NT2/D1 (cell line): Measurements from ENCODE around the gene MPV17L.

ENCODE experiments used
- SUZ12 ChIP-seq: IDR thresholded peaks from 2 replicates; pipeline ENCODE4 v1.6.1; 2011; ENCODE audit not compliant: insufficient read length, insufficient read depth; ENCODE audit errors: extremely low read depth
- YY1 ChIP-seq: IDR thresholded peaks from 2 replicates; pipeline ENCODE4 v1.6.1; 2011; ENCODE audit not compliant: insufficient read length, insufficient read depth
- ZNF274 ChIP-seq: IDR thresholded peaks from 2 replicates; pipeline ENCODE4 v1.6.1; 2011; ENCODE audit warnings: mild to moderate bottlenecking, low read depth, low read length

DNA sequence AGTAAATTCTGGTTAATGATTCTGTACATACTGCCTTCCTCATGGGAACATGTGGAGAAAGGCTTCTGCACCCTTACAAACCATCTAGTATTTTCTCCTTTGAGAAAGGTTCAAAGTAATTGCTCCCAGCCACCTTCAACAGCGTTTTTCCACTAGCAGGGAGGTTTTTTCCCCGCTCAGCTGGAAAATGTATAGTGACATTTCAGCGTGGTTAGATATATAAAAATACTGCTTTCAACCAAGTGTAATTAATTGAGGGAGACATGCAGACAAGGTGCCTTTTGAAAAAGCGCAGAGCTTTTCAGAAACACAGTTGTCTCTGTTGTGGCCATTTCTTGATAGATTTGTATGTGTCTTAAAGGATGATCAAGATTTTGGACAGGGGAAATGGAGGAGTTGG, 44.0 kb downstream of the MPV17L start:
- TF ChIP-seq ZNF274 (no peak), YY1 (no peak), SUZ12 (no peak)
